ENCODE measurements around the gene ABHD2. TPM values are rescaled to one million over a fixed set of nuclear protein-coding genes. Genes with fewer than 3 reads are reported as not detected.

Gene ABHD2
- total RNA-seq, 1 experiment from 2014 or later, result 29.7 TPM

DNA sequence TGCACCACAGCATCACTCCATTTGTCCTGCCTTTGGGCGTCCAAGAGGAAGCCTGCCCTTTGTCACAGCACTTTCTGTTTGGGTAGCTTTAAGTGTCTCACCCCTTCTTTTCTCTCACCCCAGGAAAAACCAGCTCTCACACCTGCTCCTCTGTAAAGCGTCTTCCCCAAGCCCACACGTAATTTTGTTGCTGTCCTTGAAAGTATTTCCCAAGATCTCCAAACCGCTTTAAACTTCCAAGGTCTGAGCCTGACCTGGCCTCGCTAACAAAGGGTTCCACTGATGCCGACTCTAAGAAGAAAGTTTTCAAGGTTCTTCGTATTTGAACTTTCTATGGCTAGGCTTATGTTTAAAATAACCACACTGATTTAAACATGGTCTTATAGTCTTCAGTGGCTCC is 5.3 kb downstream of the ABHD2 start (continued):
- TF ChIP-seq, protein P1, sequence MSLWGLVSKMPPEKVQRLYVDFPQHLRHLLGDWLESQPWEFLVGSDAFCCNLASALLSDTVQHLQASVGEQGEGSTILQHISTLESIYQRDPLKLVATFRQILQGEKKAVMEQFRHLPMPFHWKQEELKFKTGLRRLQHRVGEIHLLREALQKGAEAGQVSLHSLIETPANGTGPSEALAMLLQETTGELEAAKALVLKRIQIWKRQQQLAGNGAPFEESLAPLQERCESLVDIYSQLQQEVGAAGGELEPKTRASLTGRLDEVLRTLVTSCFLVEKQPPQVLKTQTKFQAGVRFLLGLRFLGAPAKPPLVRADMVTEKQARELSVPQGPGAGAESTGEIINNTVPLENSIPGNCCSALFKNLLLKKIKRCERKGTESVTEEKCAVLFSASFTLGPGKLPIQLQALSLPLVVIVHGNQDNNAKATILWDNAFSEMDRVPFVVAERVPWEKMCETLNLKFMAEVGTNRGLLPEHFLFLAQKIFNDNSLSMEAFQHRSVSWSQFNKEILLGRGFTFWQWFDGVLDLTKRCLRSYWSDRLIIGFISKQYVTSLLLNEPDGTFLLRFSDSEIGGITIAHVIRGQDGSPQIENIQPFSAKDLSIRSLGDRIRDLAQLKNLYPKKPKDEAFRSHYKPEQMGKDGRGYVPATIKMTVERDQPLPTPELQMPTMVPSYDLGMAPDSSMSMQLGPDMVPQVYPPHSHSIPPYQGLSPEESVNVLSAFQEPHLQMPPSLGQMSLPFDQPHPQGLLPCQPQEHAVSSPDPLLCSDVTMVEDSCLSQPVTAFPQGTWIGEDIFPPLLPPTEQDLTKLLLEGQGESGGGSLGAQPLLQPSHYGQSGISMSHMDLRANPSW (CRISPR knock-in tag; conservative IDR thresholded peaks at IDR 0.05; ENCODE audit: low read depth), result no peak
- TF ChIP-seq TP53 (CRISPR knock-in tag; IDR thresholded peaks at IDR 0.05) (no peak), ZBTB21 (CRISPR knock-in tag; IDR thresholded peaks at IDR 0.05; ENCODE audit: borderline replicate concordance) (no peak), E2F5 (CRISPR knock-in tag; IDR thresholded peaks at IDR 0.05) (no peak)
- TF ChIP-seq, protein P2, sequence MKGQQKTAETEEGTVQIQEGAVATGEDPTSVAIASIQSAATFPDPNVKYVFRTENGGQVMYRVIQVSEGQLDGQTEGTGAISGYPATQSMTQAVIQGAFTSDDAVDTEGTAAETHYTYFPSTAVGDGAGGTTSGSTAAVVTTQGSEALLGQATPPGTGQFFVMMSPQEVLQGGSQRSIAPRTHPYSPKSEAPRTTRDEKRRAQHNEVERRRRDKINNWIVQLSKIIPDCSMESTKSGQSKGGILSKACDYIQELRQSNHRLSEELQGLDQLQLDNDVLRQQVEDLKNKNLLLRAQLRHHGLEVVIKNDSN (CRISPR knock-in tag; IDR thresholded peaks at IDR 0.05), result no peak

- no peak overlapping the region for H3K27ac Mint-ChIP-seq
- no peaks in the 10 kb centered on the region for H3K27me3 Mint-ChIP-seq (ENCODE audit: low read depth)
- no peak overlapping the region for H3K4me3 Mint-ChIP-seq
- H3K36me3 Mint-ChIP-seq, result no peaks in the 10 kb centered on the region
- ATAC-seq (no peak), DNase-seq (ENCODE audit: low spot score) (no peak)
- TF ChIP-seq, protein P1 (CRISPR knock-in tag; conservative IDR thresholded peaks at IDR 0.05; ENCODE audit: low read depth), result no peak
- TF ChIP-seq TP53 (CRISPR knock-in tag; IDR thresholded peaks at IDR 0.05), result no peak
- TF ChIP-seq, protein P3, sequence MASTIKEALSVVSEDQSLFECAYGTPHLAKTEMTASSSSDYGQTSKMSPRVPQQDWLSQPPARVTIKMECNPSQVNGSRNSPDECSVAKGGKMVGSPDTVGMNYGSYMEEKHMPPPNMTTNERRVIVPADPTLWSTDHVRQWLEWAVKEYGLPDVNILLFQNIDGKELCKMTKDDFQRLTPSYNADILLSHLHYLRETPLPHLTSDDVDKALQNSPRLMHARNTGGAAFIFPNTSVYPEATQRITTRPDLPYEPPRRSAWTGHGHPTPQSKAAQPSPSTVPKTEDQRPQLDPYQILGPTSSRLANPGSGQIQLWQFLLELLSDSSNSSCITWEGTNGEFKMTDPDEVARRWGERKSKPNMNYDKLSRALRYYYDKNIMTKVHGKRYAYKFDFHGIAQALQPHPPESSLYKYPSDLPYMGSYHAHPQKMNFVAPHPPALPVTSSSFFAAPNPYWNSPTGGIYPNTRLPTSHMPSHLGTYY (CRISPR knock-in tag; IDR thresholded peaks at IDR 0.05), result no peak
- TF ChIP-seq, protein P4, sequence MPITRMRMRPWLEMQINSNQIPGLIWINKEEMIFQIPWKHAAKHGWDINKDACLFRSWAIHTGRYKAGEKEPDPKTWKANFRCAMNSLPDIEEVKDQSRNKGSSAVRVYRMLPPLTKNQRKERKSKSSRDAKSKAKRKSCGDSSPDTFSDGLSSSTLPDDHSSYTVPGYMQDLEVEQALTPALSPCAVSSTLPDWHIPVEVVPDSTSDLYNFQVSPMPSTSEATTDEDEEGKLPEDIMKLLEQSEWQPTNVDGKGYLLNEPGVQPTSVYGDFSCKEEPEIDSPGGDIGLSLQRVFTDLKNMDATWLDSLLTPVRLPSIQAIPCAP (CRISPR knock-in tag; IDR thresholded peaks at IDR 0.05), result no peak
- TF ChIP-seq FOXP1 (CRISPR knock-in tag; IDR thresholded peaks at IDR 0.05; ENCODE audit: borderline replicate concordance), result no peak
- TF ChIP-seq MYBL2 (CRISPR knock-in tag; IDR thresholded peaks at IDR 0.05), result no peak
- TF ChIP-seq GTF2I (CRISPR knock-in tag; conservative IDR thresholded peaks at IDR 0.05), result no peak
- no peak for TF ChIP-seq ETV6 (CRISPR knock-in tag; IDR thresholded peaks at IDR 0.05)
- TF ChIP-seq ZNF121 (CRISPR knock-in tag; IDR thresholded peaks at IDR 0.05), result no peak
- no peak for TF ChIP-seq ATF1 (CRISPR knock-in tag; IDR thresholded peaks at IDR 0.05)
- no peak for TF ChIP-seq ESRRA (CRISPR knock-in tag; IDR thresholded peaks at IDR 0.05; ENCODE audit: borderline replicate concordance)
- TF ChIP-seq SMAD4 (CRISPR knock-in tag; IDR thresholded peaks at IDR 0.05), result no peak
- TF ChIP-seq, protein P5, sequence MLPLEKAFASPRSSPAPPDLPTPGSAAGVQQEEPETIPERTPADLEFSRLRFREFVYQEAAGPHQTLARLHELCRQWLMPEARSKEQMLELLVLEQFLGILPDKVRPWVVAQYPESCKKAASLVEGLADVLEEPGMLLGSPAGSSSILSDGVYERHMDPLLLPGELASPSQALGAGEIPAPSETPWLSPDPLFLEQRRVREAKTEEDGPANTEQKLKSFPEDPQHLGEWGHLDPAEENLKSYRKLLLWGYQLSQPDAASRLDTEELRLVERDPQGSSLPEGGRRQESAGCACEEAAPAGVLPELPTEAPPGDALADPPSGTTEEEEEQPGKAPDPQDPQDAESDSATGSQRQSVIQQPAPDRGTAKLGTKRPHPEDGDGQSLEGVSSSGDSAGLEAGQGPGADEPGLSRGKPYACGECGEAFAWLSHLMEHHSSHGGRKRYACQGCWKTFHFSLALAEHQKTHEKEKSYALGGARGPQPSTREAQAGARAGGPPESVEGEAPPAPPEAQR (CRISPR knock-in tag; IDR thresholded peaks at IDR 0.05), result no peak
- TF ChIP-seq, protein P6, sequence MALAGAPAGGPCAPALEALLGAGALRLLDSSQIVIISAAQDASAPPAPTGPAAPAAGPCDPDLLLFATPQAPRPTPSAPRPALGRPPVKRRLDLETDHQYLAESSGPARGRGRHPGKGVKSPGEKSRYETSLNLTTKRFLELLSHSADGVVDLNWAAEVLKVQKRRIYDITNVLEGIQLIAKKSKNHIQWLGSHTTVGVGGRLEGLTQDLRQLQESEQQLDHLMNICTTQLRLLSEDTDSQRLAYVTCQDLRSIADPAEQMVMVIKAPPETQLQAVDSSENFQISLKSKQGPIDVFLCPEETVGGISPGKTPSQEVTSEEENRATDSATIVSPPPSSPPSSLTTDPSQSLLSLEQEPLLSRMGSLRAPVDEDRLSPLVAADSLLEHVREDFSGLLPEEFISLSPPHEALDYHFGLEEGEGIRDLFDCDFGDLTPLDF (CRISPR knock-in tag; IDR thresholded peaks at IDR 0.05), result no peak
- ChIA-PET POLR2A (interaction anchor here (0.6 kb wide), 2 partner anchors 96 to 302 kb away, joined by 3 read pairs; no protein-coding TSS in a partner anchor), CTCF (interaction anchor here (2.6 kb wide), 1 partner anchor 76 kb away, joined by 12 read pairs; no protein-coding TSS in a partner anchor)
- H3K9me3 Mint-ChIP-seq, result no peaks in the 10 kb centered on the region
- peaks cover 46% of the 10 kb centered on the region for H3K4me1 Mint-ChIP-seq
Observed at GRCh38 chr15:89095073-89095472, 6.8 kb downstream of the ABHD2 start.
